22Rv1 (cell line): ENCODE results near the gene VCAN.

ENCODE experiments used
- H3K27ac ChIP-seq: fragments of 450-650 bp; 2 replicates; pipeline ENCODE4 v1.5.1; 2017
- ZFX ChIP-seq: fragments of 450-650 bp; IDR thresholded peaks from 2 replicates; pipeline ENCODE4 v1.6.1; 2017; ENCODE audit warnings: antibody characterized with exemption, borderline replicate concordance
- TF ChIP-seq, protein P1 (sequence below): fragments of 450-650 bp; IDR thresholded peaks from 2 replicates; pipeline ENCODE4 v1.5.1; 2017; ENCODE audit warnings: mild to moderate bottlenecking

The VCAN gene

DNA sequence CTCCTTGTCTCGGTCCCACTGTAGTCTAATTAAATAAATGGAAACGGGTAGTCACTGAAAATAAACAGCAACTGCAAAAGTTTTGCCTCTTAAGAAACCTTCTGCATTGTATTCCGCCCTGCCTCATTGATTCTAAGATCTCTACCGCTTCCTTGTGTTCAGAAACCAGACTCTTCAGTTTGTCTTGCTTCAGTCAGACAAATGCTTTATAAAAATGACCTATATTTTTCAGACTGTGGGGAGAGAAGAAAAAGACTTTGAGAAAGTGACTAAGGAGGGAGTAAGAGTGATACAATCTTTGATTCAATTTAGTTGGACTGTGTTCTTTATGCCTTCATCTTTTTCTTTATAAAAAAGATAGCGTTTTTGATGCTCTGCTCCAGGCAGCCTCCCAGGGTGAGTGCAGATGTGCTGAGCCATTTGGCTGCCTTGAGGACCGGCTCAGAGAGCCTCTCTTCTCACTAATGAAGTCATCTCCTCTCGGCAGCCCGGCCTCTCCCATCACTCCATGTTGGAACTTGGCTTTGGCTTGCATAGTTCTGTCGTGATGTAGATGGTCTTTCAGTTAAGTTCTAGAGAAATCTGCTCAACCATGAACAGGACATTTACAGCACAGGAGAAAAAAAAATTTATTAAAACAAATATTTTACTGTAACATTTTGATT is 4.0 kb upstream of the VCAN start:
- H3K27ac ChIP-seq: no peak overlapping the region
- TF ChIP-seq, protein P1, sequence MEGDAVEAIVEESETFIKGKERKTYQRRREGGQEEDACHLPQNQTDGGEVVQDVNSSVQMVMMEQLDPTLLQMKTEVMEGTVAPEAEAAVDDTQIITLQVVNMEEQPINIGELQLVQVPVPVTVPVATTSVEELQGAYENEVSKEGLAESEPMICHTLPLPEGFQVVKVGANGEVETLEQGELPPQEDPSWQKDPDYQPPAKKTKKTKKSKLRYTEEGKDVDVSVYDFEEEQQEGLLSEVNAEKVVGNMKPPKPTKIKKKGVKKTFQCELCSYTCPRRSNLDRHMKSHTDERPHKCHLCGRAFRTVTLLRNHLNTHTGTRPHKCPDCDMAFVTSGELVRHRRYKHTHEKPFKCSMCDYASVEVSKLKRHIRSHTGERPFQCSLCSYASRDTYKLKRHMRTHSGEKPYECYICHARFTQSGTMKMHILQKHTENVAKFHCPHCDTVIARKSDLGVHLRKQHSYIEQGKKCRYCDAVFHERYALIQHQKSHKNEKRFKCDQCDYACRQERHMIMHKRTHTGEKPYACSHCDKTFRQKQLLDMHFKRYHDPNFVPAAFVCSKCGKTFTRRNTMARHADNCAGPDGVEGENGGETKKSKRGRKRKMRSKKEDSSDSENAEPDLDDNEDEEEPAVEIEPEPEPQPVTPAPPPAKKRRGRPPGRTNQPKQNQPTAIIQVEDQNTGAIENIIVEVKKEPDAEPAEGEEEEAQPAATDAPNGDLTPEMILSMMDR: no peak
- TF ChIP-seq ZFX: no peak

DNA sequence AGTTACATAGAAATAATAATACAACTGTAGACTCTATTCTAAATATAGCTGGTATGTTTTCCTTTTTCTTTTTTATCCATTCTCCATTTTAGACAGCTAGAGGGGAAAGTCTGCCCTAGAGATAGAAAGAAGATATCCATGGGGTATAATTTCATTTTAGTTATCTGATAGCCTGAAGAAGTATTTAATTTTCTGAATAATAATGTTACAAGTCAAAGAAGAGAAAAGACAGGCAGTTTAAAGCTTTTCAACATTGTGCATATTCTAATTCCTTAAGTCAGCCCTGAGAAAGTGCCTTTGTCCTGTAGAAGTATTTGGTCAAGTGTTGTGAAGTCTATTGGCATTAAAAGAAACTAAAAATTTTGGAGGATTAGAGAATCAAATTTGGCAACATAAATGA is 2.5 kb upstream of the VCAN start:
- TF ChIP-seq, protein P1: no peak
- no peak for TF ChIP-seq ZFX
- H3K27ac ChIP-seq: no peak overlapping the region

GRCh38 chr5:83470526-83471404 is 779 bp upstream of the VCAN start:
- H3K27ac ChIP-seq: no peak overlapping the region
- no peak for TF ChIP-seq ZFX
- TF ChIP-seq, protein P1: no peak

DNA sequence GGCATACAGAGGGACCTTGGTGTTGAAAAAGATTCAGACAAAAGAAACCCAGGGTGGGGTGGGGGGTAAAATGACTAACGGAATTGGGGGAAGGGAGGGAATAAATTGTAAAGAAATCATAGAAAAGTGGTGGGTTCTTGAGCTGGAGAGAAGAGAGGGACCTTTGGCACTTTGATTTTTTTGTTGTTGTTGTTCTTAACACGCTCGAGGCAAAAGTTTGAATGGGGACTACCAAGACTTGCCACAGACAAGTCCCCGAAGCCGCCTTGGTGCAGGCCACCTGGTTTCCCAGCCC is 616 bp downstream of the VCAN start:
- TF ChIP-seq, protein P1: no peak
- TF ChIP-seq ZFX: no peak
- H3K27ac ChIP-seq: 0 out of 2 replicates have a peak overlapping the region, but pooled peaks have one; percentile 84

- no peak for TF ChIP-seq ZFX
- H3K27ac ChIP-seq: peak overlapping the region; percentile 84
Observed at GRCh38 chr5:83472508-83473345, 1.2 kb downstream of the VCAN start.

- peak overlapping the region; percentile 84 for H3K27ac ChIP-seq
- TF ChIP-seq ZFX: no peak
- TF ChIP-seq, protein P1: peak; percentile 94
Observed at GRCh38 chr5:83473346-83474160, 2.0 kb downstream of the VCAN start.
